Measurements from ENCODE around the gene ASGR1.
A peak's percentile ranks its signal among the peaks of the same experiment; 100 is the strongest.

Gene ASGR1, protein sequence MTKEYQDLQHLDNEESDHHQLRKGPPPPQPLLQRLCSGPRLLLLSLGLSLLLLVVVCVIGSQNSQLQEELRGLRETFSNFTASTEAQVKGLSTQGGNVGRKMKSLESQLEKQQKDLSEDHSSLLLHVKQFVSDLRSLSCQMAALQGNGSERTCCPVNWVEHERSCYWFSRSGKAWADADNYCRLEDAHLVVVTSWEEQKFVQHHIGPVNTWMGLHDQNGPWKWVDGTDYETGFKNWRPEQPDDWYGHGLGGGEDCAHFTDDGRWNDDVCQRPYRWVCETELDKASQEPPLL

DNA sequence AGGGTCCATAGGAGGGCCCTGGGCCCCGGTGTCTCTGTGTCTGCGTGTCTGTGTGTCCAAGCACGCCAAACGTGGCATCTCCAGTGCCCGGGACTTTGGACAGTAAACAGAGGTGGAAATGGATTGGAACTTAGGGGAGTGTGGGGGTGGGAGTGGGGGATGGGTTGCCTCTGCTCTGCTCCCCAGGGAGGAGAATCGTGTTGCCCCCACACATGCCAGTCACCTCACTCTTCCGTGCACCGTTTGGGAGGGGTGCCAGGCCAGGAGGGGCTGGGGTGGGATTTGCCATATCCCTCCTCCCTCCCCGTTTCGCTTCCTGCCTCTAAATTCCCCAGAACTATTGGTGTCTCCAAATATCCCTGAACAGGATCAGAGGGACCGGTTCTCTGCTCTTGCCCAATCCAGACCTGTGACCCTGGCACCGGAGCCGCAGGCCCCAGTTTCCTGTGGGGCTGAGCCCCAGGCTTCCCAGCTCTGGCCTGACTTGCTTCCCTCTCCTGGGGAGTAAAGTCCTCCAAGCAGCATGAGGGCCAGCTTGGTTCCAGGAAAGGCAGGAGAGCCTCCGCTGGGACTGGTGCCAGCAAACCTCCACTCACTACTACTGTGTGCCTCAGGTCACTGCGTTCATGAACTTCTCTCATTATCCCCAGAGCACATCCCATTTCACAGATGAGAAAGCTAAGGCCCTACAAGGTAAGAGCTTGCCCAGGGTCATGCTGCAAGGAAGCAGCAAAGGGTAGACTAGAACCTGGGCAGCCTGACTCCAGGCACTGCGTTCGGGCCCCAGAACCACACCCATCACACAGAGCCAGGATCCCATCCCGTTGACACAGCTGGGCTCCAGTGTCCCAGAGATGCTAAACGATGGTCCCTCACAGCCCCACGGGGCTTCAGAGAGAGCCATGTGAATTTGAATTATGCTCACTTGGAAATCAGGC is at the start of gene ASGR1:
ASGR1 (minus strand) TSS at position 54 of the 938 bp plus-strand sequence. CDS start 807 bp downstream, outside the sequence.
- no peak for DNase-seq

DNA sequence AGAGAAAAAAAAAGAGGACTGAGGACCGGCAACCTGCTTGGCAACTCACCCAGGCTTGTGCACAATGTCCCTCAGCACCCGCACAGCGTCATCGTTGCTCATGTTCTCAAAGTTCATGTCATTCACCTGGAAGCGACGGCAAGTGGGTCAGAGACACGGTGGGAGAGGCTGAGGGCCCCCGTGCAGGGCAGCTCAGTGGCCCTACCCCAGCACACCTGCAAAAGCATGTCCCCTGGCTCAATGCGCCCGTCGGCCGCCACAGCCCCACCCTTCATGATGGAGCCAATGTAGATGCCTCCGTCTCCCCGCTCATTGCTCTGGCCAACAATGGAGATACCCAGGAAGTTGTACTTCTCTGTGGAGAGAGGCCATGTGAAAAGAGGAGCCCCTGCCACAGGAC is 49.8 kb upstream of the ASGR1 start:
- no peak for DNase-seq

DNA sequence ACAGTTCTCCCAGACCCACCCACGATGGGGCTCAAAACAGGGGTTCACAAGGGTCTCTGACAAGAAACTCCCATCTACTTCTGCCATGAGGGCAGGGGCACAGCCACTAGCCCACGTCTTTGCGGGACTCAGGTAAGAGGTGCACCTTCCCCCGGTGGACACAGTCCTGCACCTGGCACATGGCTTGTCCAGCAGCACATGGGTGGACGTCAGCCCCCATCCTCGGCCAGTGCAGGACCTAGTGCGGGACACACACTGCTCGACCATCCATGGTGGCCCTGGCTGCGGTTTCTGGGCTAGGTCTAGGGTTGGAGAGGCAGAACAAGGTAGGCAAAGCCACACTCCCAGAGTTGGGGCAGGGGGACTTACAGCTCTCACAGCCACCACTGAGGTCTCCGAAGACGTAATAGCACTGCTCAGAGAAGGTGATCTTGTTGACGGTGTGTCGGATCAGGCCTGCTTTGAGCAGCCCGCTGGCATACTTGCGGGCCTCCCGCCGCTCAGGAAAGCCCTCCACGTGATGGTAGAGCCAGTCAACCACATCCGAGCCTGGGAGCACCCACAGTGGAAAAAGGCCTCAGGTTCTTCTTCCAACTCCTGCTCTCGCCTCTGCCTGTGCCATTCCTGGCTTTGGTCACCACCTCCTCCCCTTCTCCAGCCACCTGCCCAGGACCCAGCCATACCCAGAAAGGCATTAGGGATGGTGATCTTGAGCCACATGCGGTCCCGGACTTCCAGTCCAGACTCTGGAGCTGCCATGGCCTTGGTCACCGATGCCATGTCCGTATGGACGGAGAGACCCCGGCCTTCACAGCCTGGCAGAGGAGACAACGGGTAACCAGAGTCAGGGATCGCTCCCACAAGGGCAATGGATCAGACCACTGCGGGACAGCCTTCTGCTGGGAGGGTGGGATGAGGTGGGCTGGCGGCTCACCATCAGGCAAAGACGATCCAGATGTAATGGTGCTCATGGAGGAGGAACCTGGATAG is 47.8 kb upstream of the ASGR1 start:
- no peak for DNase-seq

DNA sequence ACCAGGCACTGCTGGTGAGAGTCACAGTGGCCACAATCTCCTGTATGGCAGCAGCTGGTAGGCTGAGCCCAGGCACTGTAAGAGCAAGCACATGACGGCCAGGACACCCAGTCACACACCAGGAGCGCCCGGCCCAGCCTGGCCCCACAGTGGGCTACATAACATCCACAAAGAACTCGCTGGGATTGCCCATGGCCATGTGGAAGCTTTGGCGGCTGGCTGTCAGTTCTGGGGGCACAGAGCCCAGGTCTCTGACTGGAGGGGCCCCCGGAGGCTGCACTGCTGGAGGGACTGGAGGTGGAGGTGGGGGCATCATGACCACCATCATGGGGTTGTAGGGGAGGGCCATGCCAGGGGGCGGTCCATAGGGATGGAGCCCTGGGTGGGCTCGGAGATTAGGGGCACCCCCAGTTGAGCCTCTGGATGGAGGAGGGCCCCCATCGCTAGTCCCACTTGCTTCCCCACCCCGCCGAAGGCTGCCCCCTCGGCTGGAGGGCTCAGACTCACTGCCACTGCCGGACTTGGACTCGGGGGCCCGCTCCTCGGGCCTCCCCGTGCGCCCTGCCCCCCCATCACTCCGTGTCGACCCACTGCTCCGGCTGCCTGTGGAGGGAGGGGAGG is 46.7 kb upstream of the ASGR1 start:
- no peak for DNase-seq

DNA sequence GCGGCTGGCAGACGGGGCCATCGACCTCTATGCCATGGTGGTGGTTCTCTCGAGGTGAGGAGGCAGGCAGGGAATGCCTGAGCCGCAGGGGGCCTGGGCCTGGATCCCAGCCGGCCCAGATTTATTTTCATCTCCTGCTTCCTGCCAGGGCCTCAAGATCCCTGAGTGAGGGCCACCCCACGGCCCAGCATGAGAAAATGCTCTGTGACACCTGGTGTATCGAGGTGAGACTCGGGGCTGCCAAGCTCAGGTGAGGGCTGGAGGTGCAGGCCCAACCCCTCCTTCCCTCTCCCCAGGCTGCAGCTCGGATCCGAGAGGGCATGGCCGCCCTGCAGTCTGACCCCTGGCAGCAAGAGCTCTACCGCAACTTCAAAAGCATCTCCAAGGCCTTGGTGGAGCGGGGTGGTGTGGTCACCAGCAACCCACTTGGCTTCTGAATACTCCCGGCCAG is 45.5 kb upstream of the ASGR1 start:
- no peak for DNase-seq

DNA sequence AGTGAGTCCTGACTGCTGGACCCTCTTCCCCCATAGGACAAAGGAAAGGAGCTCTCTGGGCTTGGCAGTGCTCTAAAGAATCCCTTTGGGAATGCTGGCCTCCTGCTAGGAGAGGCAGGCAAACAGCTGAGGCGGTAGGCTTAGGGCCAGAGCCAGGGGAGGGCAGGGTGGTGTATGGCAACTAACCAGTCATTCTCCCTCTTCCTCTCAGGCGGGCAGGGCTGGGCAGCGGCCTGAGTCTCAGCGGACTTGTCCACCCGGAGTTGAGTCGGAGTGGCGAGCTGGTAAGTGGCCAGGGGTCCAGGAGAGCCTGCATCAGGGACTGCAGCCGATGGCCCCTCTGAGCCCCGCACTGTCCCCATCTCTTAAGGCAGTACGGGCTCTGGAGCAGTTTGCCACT is 44.9 kb upstream of the ASGR1 start:
- DNase-seq = no peak

DNA sequence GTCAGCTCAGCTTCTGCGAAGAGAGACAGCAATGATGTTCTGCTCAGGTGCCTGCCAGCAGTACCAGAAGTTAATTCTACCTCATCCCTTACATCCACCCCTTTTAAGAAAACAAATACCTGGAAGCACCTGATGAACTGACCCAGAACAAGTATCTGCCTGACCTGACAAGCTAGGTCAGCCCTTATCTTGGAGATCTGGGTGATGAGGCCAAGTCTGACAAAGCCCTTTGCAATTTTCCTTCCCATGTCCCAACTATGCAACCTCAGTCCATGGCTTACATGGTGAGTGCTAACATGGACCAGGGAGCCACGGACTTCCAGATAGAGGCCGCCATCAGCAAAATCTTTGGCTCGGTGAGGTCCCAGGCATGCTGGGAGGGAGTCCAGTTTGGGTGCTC is 44.2 kb upstream of the ASGR1 start:
- no peak for DNase-seq

DNA sequence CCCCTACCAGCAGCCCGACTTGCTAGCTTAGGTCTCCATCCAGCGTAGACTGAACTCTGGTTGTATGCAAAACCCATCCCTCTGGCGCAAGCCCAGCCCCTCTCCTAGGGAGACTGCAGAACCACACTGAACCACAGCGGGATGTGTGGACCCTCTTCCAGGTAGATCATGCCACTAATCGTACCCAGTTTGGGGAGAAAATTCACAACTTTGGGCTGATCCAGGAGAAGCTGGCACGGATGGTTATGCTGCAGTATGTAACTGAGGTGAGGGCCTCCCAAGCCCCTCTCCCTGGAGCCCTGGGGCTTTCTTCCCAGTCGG is 43.8 kb upstream of the ASGR1 start:
- no peak for DNase-seq

DNA sequence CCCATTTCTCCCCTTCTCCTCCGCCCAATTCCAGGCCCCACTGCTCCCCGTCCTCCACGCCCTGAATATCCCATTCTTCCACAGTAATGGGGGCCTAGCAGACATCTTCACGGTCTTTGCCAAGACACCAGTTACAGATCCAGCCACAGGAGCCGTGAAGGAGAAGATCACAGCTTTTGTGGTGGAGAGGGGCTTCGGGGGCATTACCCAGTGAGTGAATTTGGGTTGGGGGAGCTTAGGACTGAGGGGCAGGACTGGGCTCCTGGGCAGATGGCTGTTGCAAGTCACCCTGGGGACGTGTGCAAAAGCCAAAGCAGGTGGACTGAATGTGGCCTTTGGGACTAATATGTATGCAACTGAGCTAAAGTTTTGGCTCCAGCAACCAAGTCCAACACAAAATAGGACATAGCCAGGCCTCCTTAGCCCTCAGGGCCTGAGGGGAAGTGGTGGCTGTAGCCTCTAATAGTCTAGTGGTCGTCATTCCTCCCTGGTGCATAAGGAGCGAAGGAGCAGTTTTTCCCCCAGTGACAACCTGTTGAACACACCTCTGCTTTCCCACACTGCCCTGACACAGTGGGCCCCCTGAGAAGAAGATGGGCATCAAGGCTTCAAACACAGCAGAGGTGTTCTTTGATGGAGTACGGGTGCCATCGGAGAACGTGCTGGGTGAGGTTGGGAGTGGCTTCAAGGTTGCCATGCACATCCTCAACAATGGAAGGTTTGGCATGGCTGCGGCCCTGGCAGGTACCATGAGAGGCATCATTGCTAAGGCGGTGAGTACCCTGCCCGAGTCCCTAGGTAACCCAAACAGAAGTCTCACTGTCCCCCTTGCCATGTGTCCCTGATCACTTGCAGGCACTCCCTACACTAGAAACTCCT is 43.2 kb upstream of the ASGR1 start:
- no peak for DNase-seq

DNA sequence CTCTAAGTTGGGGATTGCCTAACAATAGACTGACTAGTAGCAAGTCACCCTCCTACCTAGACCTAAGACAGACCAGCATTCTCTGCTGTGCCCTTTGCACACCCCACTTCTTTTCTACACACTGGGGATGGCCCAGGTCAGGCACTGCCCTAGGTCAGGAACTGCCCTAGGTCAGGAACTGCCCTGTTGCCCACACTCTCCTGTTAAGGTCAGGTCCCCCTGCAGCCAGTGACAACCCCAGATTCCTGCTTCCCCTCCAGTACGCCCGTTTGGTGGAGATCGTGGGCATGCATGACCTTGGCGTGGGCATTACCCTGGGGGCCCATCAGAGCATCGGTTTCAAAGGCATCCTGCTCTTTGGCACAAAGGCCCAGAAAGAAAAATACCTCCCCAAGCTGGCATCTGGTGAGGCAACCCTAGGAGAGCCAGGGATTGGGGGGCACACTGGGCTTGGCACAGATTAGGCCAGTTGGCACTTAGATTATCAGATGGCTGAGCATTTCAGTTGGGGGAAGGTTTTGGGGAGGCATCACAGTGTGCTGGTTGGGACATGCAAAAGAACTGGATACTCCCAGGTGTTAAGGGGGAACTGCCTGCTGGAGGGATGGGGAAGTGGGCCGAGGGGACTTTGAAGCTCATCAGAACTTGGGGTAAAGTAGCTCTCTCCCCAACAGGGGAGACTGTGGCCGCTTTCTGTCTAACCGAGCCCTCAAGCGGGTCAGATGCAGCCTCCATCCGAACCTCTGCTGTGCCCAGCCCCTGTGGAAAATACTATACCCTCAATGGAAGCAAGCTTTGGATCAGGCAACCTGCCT is 42.3 kb upstream of the ASGR1 start:
- no peak for DNase-seq

DNA sequence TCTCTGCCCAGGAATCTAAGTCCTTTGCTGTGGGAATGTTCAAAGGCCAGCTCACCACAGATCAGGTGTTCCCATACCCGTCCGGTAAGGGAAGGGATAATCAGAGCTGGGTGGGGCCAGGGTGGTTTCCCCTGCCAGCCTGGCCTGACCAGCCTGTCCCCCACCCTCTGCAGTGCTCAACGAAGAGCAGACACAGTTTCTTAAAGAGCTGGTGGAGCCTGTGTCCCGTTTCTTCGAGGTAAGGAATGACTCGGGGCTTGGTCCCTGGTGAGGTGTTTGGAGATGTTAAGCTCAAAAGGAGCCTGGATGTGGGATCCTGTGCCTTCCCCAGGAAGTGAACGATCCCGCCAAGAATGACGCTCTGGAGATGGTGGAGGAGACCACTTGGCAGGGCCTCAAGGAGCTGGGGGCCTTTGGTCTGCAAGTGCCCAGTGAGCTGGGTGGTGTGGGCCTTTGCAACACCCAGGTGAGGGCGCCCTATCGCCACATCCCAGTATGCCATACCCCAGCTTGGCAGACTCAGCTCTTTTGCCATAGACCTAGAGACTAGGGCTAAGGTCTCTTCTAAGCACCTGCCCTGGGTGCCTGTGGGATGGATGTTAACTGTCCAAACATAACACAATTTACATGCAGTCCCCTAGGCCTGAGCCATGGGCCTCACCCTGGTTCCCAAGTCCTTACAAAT is 41.6 kb upstream of the ASGR1 start:
- DNase-seq = no peak

DNA sequence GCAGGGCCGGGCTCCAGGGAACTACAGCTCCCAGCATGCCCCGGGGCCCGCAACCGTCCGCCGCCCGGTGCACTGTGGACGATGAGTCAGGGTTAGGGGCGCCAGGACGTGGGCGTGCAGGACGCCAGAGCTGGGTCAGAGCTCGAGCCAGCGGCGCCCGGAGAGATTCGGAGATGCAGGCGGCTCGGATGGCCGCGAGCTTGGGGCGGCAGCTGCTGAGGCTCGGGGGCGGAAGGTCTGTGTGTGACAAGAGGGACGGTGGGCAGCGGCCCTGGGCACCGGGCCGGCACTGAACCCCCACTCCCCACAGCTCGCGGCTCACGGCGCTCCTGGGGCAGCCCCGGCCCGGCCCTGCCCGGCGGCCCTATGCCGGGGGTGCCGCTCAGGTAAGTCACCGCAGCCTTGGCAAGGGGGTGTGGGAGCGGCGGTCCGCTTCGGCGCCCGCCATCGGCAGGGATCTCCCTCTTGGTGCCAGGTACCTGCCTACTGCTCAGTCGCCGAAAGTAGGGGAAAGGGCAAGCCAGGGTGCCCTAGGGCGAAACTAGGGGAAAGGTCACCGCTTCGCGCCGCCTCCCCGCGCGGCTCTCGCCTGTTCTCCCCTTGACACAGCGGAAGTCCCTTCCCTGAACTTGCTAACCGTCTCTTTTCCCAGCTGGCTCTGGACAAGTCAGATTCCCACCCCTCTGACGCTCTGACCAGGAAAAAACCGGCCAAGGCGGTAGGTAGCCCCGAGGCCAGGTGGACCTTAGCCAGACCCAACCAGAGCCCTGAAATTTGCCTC is 40.8 kb upstream of the ASGR1 start, which contains the start of the genes ACADVL and DLG4:
ACADVL (plus strand) TSS at position 127 of the 781 bp plus-strand sequence; CDS start at position 174, 47 bp downstream.
DLG4 (minus strand) TSS at position 25 of the 781 bp plus-strand sequence.
- peak; percentile 38 for DNase-seq

DNA sequence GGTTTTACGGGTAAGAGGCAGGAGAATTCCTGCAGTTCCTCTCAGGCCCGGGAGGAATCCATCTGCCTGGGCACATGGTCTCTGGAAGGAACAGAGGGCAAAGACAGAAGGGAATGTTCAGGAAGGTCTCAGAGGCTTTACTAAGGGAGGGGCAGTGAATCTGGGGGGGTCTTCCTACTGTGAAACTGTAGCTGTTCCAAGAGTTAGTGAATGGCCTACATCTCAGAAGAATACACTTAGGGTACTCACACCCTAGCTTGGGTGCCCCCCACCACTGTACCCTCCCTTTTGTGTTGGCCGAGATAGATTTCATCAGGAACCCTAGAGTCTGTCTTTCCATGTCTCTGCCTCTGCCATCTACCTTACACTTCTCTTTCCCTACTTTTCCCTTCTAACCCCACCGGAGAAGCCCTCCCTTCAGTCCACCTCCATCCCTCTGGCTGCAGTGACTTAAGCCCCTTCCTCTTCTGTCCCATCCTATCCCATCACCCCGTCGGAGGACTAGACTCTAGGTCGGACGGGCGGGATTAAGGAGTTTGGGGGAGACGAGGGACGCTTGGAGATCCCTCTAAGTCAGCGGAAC is 40.1 kb upstream of the ASGR1 start:
- DNase-seq = no peak

DNA sequence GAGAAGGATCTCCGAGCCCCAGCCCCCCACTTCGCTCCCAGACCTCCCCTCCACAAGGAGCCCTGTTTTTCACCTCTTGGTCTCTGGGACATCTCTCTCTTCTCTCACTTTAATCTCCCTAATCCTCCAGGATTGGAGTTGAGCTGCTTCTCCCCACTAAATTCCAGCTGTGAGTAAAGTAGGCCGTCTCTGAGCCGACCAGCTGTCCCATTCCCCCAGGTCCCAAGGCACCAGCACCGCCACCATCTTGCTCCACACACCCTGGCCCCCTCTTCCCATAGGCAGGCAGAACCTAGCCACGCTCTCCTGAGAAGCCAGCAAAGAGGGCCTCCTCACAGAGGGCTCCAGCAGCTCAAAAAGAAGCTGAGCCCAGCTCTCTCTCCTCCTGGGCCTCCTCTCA is 39.6 kb upstream of the ASGR1 start:
- no peak for DNase-seq

DNA sequence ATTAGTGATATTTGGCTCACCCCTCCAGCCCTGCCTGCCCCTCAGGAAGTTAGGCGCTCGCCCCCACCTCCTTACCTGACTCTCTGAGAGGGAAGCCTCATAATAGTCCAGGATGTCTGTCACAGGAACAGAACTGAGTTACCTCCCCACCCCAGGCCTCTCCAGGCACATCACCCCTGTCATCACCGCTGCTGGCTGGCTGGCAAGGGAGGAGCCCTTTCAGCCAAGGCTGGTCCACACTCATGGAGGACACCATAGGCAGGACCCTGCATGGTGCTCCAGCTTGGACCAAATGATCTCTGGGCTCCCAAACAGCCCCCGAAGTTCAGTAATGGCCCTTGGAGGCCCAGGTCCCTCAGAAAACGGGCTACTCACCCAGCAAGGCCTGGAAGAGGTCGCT is 39.0 kb upstream of the ASGR1 start:
- no peak for DNase-seq

DNA sequence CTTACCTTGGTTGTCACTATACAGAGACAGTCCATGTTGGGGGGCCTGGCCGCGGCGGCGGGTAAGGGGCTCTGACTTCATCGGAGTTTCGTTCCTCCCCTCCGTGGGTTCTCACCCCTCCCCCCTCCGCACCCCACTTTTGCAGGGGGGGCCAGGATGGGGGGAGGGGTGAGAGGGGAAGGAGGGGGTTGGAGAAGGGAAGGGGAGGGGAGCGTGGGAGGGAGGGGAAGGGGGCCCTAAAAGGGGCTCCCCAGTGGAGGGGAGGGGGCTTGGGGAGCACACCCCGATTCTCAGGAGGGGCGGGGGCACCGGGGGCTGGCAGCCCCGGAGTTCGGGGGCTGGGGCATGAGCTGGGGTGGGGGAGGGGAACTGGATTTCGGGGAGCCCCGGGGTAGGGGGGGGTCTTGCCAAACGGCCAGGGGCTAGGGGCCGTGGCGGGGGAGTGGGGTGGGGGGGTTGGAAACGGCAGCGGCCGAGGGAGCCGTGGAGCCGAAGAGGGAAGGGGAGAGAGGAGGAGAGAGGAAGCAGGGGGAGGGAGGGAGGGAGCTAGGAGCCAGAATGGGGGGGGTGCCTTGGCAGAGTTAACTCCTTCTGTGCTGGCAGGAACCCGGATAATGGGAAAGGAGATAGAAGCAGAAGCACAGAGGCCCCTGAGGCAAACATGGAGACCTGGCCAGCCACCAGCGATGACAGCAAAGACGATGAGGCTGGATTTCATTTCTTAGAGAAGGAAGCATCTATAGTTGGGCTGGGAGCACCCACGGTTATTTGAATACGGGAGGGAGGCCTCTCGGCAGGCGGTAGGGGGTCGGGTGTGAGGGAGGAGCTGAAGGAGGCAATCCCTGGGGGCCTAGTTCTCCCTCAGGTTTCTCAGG is 38.2 kb upstream of the ASGR1 start:
- DNase-seq = no peak
